ENCODE measurements around the gene BPIFA1. TPM values are rescaled to one million over a fixed set of nuclear protein-coding genes. Genes with fewer than 3 reads are reported as not detected.

The BPIFA1 gene
- total RNA-seq, 2 donors from 2014 or later = not detected

DNA sequence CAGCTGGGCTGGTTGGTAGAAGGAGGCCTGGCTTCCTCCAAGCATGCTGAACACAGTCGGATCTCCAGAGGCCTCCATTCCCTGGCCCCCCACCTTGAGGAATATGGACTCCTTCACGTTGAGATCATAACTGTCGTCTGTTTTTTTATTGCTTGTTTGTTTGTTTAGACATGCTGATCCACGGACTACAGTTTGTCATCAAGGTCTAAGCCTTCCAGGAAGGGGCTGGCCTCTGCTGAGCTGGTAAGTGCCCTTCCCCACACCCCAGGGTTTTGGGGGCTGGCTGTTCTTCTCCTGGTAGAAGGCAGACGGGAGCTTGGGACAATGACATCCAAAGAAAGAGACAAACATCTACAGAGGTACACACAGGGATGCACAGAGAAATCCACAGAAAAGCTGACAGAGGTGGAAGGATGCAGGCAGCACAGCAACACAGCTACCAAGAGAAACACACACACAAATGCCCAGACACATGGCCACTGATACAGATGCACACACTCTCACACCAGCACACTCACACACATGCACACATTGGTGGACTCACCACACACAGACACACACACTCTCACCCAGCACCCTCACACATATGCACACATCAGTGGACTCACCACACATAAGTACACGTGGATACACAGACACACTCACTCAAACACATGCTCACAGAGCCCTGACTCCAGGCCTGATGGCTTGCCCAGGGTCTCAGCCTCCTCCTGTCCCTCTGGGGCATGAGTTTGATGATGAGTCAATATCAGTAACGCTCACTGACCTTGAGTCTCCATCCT lies 6.7 kb downstream of the BPIFA1 start:
- Histone ChIP-seq H3K9me3 (no peaks in the 10 kb centered on the region), H3K36me3 (no peaks in the 10 kb centered on the region), H3K27me3 (replicated peaks; ENCODE audit: insufficient read depth) (no peaks in the 10 kb centered on the region), H3K4me1 (replicated peaks) (no peaks in the 10 kb centered on the region), H3K4me3 (no peak overlapping the region), H3K27ac (no peak overlapping the region)
- intact Hi-C loops (cut with DNase I) = no loop called here
- DNase-seq (ENCODE audit: low spot score) = no peak
- TF ChIP-seq POLR2A (IDR thresholded peaks at IDR 0.05) (no peak), POLR2AphosphoS5 (IDR thresholded peaks at IDR 0.05) (no peak)
- TF ChIP-seq, protein P1, sequence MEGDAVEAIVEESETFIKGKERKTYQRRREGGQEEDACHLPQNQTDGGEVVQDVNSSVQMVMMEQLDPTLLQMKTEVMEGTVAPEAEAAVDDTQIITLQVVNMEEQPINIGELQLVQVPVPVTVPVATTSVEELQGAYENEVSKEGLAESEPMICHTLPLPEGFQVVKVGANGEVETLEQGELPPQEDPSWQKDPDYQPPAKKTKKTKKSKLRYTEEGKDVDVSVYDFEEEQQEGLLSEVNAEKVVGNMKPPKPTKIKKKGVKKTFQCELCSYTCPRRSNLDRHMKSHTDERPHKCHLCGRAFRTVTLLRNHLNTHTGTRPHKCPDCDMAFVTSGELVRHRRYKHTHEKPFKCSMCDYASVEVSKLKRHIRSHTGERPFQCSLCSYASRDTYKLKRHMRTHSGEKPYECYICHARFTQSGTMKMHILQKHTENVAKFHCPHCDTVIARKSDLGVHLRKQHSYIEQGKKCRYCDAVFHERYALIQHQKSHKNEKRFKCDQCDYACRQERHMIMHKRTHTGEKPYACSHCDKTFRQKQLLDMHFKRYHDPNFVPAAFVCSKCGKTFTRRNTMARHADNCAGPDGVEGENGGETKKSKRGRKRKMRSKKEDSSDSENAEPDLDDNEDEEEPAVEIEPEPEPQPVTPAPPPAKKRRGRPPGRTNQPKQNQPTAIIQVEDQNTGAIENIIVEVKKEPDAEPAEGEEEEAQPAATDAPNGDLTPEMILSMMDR (IDR thresholded peaks at IDR 0.05) = no peak
- WGBS = 53% methylated on average over 7 of the region's 7 CpGs

GRCh38 chr20:33246077-33246476 lies 10.3 kb downstream of the BPIFA1 start:
- Histone ChIP-seq H3K27ac (no peak overlapping the region), H3K27me3 (replicated peaks; ENCODE audit: insufficient read depth) (peaks cover 2% of the 10 kb centered on the region), H3K9me3 (no peaks in the 10 kb centered on the region), H3K4me3 (no peak overlapping the region), H3K36me3 (no peaks in the 10 kb centered on the region), H3K4me1 (replicated peaks) (no peaks in the 10 kb centered on the region)
- TF ChIP-seq POLR2AphosphoS5 (IDR thresholded peaks at IDR 0.05) = no peak
- 70% methylated on average over 3 of the region's 3 CpGs for WGBS
- no peak for DNase-seq (ENCODE audit: low spot score)
- intact Hi-C loops (cut with DNase I) = no loop called here

GRCh38 chr20:33249456-33249855 lies 13.7 kb downstream of the BPIFA1 start:
- 88% methylated on average over 1 of the region's 1 CpG for WGBS
- Histone ChIP-seq H3K27ac (no peak overlapping the region), H3K4me1 (replicated peaks) (no peaks in the 10 kb centered on the region), H3K4me3 (no peak overlapping the region), H3K9me3 (no peaks in the 10 kb centered on the region), H3K36me3 (no peaks in the 10 kb centered on the region), H3K27me3 (replicated peaks; ENCODE audit: insufficient read depth) (peaks cover 2% of the 10 kb centered on the region)
- no peak for DNase-seq (ENCODE audit: low spot score)
- intact Hi-C loops (cut with DNase I) = no loop called here
- TF ChIP-seq, protein P1 (IDR thresholded peaks at IDR 0.05) = no peak
- no peak for TF ChIP-seq POLR2AphosphoS5 (IDR thresholded peaks at IDR 0.05)
- no peak for TF ChIP-seq POLR2A (IDR thresholded peaks at IDR 0.05)

GRCh38 chr20:33250666-33251065 lies 14.9 kb downstream of the BPIFA1 start:
- Histone ChIP-seq H3K36me3 (no peaks in the 10 kb centered on the region), H3K27ac (no peak overlapping the region), H3K4me3 (no peak overlapping the region), H3K9me3 (no peaks in the 10 kb centered on the region), H3K4me1 (replicated peaks) (no peaks in the 10 kb centered on the region), H3K27me3 (replicated peaks; ENCODE audit: insufficient read depth) (peaks cover 2% of the 10 kb centered on the region)
- WGBS = 75% methylated on average over 1 of the region's 2 CpGs
- TF ChIP-seq POLR2AphosphoS5 (IDR thresholded peaks at IDR 0.05) (no peak), POLR2A (IDR thresholded peaks at IDR 0.05) (no peak)
- TF ChIP-seq, protein P1 (IDR thresholded peaks at IDR 0.05) = no peak
- DNase-seq (ENCODE audit: low spot score) = no peak
- intact Hi-C loops (cut with DNase I) = no loop called here

GRCh38 chr20:33251496-33251895 lies 15.7 kb downstream of the BPIFA1 start:
- Histone ChIP-seq H3K4me3 (no peak overlapping the region), H3K9me3 (no peaks in the 10 kb centered on the region), H3K4me1 (replicated peaks) (no peaks in the 10 kb centered on the region), H3K27ac (no peak overlapping the region), H3K27me3 (replicated peaks; ENCODE audit: insufficient read depth) (peaks cover 2% of the 10 kb centered on the region), H3K36me3 (no peaks in the 10 kb centered on the region)
- intact Hi-C loops (cut with DNase I) = no loop called here
- WGBS = 66% methylated on average over 3 of the region's 3 CpGs
- no peak for TF ChIP-seq POLR2A (IDR thresholded peaks at IDR 0.05)
- no peak for TF ChIP-seq POLR2AphosphoS5 (IDR thresholded peaks at IDR 0.05)
- TF ChIP-seq, protein P1 (IDR thresholded peaks at IDR 0.05) = no peak
- DNase-seq (ENCODE audit: low spot score) = no peak
